ENCODE measurements around the gene ZNF540. TPM values are rescaled to one million over a fixed set of nuclear protein-coding genes. Genes with fewer than 3 reads are reported as not detected.
"Not testable (repeated sequence)": the region's sequence is repeated elsewhere in the genome, so short reads cannot be mapped to it uniquely, and the experiment has no call there.

Gene ZNF540
- polyA plus RNA-seq, 1 donor from 2014 or later, result 5.1 TPM

DNA sequence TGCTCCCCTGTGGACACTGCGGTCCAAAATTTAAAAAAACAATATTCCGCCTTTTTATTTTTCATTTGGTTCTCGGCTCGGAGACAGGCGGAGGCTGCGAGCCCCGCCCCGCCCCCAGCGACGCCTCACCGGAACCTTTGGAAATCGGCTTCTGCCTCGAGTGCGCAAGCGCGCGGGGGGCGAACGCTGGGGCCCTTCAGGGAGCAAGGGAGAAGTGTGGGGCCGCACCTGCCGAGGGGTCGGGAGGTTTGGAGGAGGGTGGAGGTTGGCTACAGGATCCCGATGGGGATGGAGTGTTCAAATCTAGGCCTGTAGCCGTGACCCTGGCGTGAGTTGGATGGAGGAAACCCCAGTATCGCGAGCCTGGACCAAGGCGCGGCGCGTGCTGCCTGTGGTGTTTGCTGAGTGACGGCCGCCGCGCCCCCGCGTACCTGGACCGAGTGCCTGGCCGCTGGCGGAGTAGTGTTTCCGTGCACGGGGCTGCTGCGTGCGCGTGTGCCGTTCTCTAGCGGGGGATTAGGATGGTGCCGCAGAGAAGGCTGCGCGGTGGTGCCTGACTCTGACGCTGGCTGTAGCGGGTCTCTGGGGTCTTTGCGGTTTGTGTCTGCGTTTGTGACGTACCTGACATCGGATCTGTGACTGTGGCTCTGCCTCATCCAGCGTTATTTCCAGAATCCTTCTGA is 61.2 kb downstream of the ZNF540 start:
- peak overlapping the region; percentile 94 to 99 (median 96) for H3K4me3 Mint-ChIP-seq
- peak overlapping the region; percentile 96 to 98 (median 98) for H3K27ac Mint-ChIP-seq
- peaks cover 0 to 1% (median 0%) of the 10 kb centered on the region in 3 donors for H3K9me3 Mint-ChIP-seq
- H3K36me3 Mint-ChIP-seq, result peaks cover 7% of the 10 kb centered on the region
- no peaks in the 10 kb centered on the region for H3K27me3 Mint-ChIP-seq
- H3K4me1 Mint-ChIP-seq, result peaks cover 18 to 25% (median 21%) of the 10 kb centered on the region in 3 donors

GRCh38 chr19:37657157-37657556 is 62.5 kb downstream of the ZNF540 start:
- not testable (repeated sequence) for H3K36me3 Mint-ChIP-seq, H3K27me3 Mint-ChIP-seq, H3K9me3 Mint-ChIP-seq
- Mint-ChIP-seq H3K27ac (peak overlapping the region in 1 of 3 donors; percentile 96), H3K4me1 (peaks cover 18 to 25% (median 21%) of the 10 kb centered on the region in 3 donors), H3K4me3 (peak overlapping the region; percentile 58 to 97 (median 76))

Other genes starting within 250 kb of the ZNF540 start
- gene ZNF527, start 223.8 kb upstream of the ZNF540 start, polyA plus RNA-seq, result 10.4 TPM
- 4.5 TPM for gene ZNF569, start 127.4 kb upstream of the ZNF540 start, polyA plus RNA-seq
- gene ZNF570, start 125.5 kb upstream of the ZNF540 start, polyA plus RNA-seq, result 4.3 TPM
- 1.9 TPM for gene ZNF793, start 87.9 kb upstream of the ZNF540 start, polyA plus RNA-seq
- 6.9 TPM for gene ZNF571, start 84 bp upstream of the ZNF540 start, polyA plus RNA-seq
- gene ZFP30, start 60.6 kb downstream of the ZNF540 start, polyA plus RNA-seq, result 2.4 TPM
- 6.7 TPM for gene ZNF607, start 124.9 kb downstream of the ZNF540 start, polyA plus RNA-seq
- gene ZNF573, start 184.7 kb downstream of the ZNF540 start, polyA plus RNA-seq, result 10.0 TPM

Measured in IgD-negative memory B cell (primary cell).